ENCODE results near the gene WDFY4.

WDFY4 gene

DNA sequence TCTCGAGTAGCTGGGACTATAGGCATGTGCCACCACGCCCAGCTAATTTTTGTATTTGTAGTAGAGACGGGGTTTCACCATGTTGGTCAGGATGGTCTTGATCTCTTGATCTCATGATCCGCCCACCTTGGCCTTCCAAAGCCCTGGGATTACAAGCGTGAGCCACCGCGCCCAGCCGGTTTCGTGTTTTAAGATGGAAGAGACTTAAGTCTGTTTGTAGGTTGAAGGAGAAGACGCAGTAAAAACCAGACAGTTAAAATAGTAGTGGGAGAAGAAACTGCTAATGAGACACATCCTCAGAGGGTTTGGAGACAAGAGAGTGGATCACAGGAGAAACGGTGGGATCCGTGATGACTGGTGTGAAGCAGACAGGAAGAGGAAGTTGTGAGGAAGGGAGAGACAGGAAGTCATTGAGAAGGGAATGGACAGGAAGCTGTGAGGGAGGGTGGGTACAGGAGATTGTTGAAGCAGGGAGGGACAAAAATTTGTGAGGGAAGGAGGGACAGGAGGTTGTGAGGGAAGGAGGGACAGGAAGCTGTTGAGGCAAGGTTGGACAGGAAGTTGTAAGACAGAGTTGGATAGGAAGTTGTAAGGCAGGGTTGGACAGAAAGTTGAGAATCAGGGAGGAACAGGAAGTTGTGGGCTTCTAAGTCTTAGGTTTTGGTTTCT, 115.5 kb downstream of the WDFY4 start:
- DNase-seq = no peak

DNA sequence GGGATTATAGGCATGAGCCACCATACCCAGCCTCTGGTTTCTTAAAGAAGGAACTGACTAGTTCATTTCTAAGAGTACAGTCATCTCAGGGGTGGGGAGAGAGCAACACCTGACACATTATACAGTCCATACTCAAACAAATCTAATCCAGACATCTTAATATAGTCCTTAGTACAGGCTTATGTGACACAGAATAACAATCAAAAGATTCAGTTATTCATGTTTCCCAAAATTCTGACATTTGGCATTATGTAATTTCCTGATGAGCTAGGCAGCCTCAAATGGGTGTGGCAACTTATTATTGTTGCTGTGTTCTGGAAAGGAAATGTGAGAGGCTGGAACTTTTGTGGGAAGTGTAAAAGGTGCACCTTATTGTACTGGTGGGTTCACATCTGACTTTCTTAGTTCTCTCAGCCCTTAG, 116.3 kb downstream of the WDFY4 start:
- DNase-seq = no peak

DNA sequence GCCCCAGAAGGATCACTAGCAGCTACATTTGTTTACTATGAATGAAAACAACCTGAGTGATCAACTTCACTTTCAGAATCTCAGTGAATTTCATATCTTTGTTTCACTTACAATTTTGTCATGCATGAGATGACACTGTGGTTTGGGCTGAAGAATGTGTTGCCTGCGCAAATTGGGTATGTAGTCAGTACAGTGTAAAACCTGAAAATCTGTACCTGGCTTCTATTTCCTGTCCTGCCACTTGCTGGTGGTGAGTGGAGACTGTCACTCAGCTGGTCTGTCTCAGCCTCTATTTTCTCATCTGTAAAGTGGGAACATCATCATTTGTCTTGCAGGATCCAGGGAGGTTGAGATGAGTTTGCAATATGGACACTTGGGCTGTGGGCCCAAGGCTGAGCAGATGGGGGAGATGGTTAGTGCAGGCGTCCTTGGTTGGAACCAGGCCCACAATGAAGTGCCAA, 118.0 kb downstream of the WDFY4 start:
- no peak for DNase-seq

DNA sequence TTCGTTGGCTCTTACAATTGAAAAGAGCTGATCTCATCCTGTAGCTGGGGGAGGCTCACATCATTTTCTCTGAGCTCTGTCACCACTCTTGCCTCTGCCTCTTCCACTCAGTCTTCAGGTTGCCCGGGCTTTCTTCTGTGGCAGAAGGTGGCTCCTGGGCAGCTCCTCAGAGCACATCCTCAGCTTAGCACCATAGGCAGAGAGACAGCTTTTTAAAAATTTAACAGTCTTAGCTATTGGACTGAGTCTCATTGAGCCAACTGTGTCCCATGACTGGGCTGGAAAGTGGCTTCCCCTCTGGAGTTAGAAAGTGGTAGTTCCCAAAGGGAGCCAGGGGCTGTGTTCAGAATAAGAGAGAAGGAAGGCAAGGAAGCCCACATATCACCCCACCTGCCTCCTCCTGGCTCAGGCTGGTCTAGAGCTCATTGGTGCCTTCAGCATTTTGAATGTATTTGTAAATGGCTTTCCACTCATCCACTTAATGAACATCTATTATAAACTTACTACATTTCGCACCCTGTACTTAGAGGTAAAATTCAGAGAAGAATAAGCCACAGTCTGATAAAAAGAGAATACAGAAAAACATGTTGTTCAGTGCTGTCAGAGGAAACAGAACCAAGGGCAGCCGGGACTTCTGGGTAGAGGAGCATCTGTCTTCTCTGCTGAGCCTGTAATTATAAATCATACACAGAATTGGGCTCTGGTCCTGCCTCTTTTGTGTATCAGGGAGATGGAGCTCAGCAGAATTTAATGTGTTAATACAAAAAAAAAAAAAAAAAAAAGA, 119.3 kb downstream of the WDFY4 start:
- DNase-seq = no peak

DNA sequence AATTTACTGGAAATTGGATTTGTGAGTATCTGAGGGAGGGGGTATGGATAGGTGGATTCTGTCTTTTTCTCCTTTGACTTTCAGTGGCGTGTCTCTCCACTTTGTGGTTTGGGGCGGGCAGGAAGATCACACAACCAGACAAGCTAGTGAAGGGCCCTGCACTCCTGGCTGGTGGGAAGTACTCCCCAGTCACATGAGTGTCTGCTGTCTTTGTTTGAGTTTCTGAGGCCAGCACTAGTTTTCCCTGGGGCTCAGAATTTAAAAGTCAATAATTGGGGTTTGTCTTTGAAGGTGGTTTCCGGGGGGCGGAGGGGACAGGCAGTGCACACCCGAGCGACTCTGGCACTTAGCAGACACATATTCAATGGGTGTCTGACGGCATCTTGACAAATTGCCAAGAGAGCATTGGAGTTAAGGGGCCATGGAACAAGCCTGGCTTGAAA, 120.1 kb downstream of the WDFY4 start:
- peak; percentile 2 for DNase-seq

DNA sequence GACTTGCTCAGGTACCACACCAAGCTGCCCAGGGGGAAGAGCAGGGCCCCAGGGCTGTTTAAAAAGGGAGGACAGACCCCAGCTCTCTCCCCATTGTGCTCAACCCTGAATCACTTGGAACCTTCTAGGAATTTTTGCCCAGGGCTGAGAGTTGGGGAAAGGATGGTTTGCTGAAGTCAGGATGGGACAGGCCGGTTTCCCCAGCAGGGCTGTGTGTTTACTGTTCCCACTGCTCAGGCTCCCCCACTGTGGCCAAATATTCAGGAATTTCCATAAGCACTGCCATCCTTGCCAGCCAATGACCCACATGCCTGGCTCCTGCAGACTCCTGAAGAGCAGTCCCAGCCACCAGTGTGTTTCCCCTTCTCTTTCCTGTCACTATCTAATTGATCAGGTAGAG, 120.7 kb downstream of the WDFY4 start:
- no peak for DNase-seq

DNA sequence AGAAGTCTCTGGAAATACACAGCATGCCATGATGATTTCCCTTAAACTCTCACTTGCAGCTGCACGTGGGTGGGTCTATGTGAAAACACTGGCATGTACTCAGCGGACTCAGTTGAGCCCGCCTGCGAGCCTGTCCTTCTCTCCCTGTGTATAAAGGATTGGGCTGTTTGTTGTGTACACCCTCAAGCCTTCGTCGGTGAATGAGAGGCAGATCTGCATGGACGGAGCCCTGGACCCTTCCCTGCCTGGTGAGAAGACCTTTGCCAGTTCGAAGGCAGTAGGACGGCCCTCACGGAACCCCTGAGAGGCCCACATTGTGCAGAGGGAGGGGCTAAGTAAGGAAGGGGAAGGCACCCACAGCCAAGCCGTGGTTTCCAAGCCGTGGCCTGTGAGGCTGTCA, 121.2 kb downstream of the WDFY4 start:
- DNase-seq = no peak

DNA sequence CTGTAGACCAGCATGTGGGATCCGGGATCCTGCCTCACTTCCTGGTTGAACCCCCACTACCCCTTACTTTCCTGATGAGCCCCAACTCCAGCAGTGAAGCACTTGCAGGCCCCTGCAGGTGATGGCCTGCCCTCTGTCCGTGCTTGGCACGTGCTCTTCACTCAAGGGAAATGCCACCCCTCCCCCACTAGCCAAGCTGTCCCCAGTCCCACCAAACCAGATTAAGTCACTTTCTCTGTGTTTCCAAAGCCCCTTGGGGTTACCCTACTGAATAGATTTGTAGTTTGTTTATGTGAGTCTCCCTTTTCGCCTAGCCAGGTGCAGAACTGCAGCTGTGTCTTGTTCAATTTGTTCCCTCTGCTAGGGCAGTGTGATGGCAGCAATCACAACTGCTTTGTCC, 121.7 kb downstream of the WDFY4 start:
- DNase-seq = no peak

DNA sequence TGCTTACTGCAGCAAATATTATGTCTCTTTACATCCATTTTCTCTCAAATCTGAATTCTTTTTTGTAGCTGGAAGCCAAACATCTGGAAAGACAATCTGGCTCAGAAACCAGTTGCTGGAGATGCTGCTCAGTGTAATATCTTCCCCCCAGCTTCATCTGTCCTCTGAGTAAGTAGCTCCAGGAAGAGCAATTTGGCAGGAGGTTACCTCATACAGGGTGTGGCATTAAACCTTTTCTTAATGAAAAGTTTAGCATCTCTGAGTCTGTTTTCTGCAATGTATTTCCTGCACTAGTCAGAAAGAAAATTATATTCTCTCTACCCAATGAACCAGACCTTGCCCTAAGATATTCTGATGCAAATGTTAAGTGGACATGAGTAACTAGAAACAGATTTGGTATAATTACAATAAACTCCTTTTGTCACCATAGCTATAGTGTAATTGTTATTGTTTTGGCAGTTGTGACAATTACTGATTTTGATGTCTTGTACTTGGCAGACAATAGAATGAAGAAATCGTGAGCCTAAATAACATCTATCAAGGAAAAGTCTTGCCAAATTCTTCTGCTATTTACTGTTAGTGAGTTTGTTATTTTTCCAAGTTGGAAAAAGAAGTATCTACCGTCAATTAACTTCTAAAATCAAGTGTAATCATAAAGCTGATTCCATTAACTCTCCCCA, 123.3 kb downstream of the WDFY4 start:
- DNase-seq = no peak

DNA sequence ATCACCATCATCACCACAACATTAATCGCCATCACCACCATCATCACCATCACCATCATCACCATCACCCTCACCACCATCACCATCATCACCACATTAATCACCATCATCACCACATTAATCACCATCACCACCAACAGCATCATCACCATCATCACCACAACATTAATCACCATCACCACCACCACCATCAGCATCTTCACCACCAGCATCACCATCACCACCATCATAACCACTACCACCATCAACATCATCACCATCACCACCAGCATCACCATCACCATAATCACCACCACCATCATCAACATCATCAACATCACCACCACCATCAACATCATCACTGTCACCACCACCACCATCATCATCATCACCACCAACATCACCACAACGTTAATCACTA, 124.6 kb downstream of the WDFY4 start:
- no peak for DNase-seq

DNA sequence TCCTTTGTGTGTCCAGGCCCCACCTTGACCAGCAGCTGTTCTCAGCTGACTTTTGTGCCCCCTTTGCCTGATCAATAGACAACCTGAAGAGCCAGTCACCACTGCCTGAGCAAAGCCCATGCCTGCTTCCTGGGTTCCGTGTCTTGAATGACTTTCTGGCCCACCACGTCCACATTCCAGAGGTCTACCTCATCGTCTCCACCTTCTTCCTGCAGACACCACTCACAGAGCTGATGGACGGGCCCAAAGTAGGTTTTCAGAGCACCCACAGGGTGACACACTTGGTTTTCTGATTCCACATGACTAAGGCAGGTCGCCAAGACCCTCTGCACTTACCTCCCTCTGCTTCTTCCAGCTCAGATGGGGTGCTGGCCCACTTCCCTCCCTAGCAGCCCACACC, 126.8 kb downstream of the WDFY4 start:
- no peak for DNase-seq

DNA sequence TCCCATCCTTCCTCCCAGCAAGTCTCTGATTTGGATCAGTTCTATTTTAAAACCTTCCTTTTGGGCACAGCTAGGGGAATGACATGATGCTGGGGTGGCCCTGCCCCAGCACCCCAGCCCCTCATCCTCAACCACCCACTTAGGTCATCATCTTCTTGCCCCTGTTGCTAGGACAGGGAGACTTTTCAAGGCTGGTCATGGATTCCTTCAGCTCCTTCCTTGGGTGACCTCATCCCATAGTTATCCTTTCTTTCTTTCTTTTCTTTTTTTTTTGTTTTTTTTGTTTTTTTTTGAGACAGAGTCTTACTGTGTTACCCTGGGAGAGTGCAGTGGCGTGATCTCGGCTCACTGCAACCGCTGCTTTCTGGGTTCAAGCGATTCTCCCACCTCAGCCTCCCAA, 127.2 kb downstream of the WDFY4 start:
- no peak for DNase-seq

DNA sequence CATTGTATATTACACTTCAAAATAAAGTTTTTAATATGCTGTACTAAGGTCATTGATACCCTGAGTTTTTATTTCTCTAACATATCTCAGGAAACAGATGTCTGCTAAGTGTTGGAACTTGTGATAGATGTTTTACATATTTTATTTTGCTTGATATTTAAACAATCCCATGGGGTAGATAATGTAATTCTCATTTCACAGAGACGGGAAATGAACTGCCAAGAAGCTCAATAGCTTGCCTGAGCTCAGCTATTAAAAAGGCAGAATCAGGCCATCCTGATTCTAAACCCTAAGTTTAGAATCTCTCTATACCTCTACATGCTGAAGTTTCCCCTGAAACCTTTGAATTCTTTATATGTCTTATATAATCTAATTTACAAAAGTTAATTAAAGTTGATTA, 128.6 kb downstream of the WDFY4 start:
- DNase-seq = no peak

DNA sequence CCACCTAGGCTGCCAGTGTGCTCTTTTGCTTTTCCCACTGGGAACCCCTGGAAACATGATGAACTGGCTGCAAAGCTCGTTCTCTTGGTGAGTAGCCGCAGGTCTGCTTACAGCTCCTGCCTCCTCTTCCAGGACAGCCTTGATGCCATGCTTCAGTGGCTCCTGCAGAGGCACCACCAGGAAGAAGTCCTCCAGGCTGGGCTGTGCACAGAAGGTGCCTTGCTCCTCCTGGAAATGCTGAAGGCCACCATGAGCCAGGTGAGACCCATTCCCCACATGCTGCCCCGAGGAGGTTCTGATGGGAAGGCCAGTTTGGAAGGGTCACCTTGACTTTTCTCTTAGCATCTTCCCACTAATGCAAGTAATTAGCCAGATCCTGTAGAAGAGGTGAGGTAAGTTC, 129.2 kb downstream of the WDFY4 start:
- no peak for DNase-seq

DNA sequence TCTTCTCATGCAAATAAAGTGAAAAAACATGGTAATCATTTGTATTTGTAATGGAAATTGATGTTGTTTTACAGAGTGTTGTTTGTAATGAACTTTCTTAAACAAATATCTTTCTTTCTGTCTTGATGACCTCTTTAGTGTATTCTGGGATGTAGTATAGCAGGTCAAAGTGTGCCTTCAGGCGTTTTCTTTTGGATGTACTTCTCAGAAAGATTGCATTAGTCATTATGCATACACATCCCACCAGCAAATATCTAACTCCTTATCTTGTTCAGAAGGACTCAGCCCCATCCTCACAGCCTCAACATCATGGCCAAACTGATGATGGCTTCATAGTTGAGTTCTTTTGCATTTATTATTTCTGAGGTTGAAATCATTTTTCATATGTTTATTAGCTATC, 130.3 kb downstream of the WDFY4 start:
- DNase-seq = no peak

DNA sequence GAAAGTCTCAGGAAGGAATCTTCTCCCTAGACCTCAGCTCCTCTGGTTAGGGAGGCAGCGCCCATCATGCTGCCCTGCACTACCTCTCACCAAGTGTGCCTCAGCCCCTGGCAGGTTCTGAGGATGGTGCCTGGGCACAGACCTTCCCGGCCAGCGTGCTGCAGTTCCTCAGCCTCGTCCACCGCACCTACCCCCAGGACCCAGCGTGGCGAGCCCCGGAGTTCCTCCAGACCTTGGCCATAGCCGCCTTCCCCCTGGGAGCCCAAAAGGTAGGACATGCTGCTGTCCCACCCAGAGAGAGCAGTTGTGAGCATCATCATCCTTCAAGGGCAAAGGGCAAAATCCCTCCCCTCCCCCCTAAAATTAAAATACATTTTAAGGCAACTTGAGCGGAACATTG, 132.5 kb downstream of the WDFY4 start:
- no peak for DNase-seq

DNA sequence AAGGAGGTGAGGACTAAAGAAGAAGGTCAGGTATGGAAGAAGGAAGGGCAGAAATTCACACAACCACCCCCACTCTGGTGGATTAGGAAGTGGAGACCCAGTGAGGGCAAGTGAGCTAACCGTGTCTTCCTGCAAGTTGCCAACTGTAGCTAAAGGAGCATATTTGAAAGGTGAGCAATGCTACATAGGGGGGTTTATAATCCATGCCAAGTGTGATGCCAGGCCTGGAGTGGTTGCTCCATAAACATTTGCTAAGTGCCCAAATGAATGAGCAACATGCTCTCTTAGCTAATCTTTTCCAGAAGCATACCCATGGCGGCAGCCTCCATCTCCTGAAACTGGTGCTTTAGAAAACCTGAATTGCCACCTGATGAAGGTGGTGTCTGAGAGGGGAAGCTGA, 133.4 kb downstream of the WDFY4 start:
- DNase-seq = no peak

DNA sequence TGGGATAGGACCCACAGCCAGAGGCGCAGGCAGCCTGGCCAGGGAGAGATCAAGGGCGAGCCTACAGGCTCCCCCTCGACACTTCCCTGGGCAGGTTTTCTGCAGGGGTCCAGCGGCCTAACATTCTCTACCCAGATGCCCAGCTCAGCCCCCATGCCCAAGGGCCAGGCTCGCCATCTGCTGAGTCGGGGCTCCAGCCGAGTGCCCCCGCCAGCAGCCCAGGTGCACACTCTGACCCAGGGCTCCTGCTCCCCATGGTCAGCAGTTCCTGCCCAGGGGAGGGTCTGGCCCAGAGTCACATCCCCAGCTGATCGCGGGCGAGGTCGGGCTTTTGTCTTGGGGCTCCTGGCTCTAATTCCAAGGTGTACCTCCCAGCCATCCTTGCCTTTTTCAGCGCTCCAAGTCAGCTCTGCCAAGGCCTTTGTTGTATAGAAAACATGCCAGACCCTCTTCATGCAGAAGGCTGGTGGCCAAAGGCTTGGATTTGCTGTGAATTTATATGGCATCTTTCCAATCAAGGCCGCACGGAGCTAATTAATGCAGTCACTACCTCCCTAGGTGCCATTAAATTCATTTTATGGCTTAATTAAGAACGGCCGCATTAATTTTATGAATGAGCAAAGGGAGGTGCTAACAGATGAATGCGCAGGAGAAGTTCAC, 134.3 kb downstream of the WDFY4 start:
- no peak for DNase-seq

DNA sequence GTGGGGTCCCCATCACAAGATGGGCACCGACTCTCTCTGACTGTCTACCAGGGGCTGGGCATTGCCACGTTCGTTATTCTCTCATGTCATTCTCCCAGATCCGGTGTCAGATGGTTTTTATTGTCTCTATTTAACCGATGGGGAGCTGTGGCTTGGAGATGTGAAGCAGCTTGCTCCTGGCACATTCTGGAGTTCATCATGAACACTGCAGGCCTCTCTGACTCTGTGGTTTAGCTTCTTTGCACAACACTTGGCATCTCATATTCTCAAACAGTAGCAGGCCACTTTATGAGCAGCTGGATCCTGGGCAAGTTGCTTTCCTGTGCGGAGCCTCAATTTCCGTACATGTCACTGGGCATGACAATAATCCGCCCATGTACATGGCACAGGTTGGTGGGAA, 135.1 kb downstream of the WDFY4 start:
- DNase-seq = no peak

DNA sequence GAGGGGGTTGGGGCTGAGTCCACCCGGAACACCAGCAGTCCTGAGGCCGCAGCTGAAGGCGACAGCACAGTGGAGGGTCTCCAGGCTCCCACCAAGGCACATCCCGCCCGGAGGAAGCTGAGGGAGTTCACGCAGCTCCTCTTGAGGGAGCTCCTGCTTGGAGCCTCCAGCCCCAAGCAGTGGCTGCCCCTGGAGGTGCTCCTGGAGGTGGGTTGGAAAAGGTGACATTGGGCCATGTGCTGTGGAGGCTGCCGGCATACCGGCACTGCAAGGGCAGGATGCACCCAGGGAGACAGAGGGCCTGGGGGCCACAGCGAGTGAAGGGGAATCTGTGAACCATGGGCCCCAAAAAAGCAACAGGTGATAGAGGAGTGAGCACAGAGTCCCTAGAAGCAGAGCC, 135.6 kb downstream of the WDFY4 start:
- DNase-seq = no peak

DNA sequence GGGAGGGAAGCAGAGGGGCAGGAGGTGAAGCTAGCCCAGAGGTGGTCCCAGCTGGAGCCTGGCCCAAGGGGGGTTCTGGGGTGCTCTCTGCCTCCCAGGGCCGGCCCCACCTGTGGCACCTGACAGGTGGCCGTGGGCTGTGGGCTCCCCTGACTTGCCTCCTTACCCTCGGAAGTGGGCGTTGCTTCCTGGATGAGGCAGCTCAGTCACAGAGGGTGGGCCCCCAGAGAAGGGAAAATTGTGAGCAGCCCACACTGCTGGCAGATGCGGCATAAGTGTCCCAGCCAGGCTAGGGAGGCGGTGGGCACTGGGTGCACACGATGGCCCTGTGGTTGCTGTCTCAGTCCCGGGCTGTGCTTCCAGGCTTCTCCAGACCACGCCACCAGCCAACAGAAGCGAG, 136.0 kb downstream of the WDFY4 start:
- no peak for DNase-seq

DNA sequence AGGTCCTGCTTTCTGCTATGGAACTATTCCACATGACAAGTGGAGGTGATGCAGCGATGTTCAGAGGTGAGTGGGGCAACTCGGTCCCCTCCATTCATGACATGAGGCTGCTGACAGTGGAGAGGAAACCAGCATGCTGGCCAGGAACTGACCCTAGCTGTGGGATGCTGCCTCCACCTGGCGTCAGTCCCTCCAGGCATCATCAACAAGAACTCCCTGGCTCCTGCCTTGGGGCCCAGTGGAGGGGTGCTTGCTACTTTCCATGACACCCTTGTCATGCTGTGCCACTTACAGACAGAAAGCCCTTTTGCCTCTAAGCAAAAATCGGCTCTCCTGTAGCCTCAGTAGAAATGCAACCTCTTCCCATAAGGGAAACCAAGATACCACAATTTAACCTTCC, 136.4 kb downstream of the WDFY4 start:
- DNase-seq = no peak

DNA sequence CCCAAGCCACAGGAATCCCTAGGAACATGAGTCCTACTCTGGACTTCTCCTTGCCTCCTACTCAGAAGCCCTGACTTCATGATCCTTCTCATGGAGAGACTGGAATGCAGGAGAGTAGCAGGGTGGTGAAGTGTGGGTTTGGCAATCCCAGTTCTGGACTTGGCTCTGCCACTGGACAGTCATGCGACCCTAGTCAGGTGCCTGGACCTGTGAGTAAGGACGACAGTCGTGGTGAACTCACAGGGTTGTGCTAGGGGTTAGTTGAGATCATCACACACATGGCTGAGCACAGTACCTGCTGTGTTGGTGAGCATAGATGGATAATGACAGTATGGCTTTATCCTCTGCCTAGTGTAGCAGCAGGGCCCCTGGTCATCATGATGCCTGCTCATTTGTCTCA, 137.0 kb downstream of the WDFY4 start:
- DNase-seq = no peak

DNA sequence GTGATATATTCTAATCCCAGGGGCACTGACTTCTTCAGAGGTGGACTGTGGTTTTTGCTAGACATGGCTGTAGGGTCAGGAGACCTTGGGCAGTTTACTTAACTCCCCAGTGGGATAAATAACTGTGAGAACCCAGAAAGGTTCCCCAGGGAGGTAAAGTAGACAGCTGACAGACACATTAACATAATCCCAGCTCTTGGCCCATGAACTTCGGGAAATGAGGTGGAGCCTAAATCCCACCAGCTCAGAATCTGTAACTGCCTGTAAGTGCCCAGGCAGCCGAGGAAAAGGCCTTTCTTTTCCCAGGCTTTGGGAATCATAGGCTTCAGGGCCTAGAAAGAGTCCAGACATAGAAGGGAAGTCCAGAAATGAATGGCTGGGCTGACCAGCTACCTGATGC, 149.0 kb downstream of the WDFY4 start:
- DNase-seq = no peak

Data from CD4-positive, alpha-beta T cell treated with Interleukin-12 subunit alpha and Interleukin-12 subunit beta, for 1 hour (primary cell).